OCI-M2 (cell line): ENCODE results near the gene BCAS4.
"Not testable (repeated sequence)": the region's sequence is repeated elsewhere in the genome, so short reads cannot be mapped to it uniquely, and the experiment has no call there.

Source experiments
- DNase-seq: peaks from one replicate; lab custom pipeline; 2025; ENCODE audit not compliant: unreplicated experiment; lab: John Stamatoyannopoulos, UW

Gene BCAS4

GRCh38 chr20:50771419-50772080, 23.3 kb upstream of the BCAS4 start:
- not testable (repeated sequence) for DNase-seq

GRCh38 chr20:50772420-50773185, 22.3 kb upstream of the BCAS4 start:
- no peak for DNase-seq

- DNase-seq = no peak
Measured at GRCh38 chr20:50774515-50774914, 20.3 kb upstream of the BCAS4 start.

- no peak for DNase-seq
Measured at GRCh38 chr20:50776122-50776817, 18.6 kb upstream of the BCAS4 start.

DNA sequence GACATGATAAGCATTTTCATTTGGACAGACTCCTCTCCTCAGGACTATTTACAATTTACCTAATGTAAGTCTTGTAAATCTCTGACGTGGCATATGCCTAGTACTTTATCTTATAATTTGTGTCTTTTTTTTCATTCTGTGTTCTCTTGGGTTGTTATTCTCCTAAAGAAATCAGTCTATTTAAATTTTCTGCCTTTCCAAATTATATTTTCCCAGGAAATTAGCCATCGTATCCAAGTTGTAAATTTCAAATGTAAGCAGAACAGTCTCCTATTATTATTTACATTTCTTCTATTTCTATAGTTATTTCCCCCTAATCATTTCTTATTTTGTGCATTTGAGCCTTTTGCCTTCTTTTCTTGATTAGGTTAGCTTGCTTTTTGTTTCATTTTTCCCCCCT, 17.5 kb upstream of the BCAS4 start:
- no peak for DNase-seq

GRCh38 chr20:50778994-50779393, 15.9 kb upstream of the BCAS4 start:
- DNase-seq = not testable (repeated sequence)

- no peak for DNase-seq
Measured at GRCh38 chr20:50783390-50783789, 11.5 kb upstream of the BCAS4 start.

GRCh38 chr20:50783903-50784302, 11.0 kb upstream of the BCAS4 start:
- DNase-seq = no peak

DNA sequence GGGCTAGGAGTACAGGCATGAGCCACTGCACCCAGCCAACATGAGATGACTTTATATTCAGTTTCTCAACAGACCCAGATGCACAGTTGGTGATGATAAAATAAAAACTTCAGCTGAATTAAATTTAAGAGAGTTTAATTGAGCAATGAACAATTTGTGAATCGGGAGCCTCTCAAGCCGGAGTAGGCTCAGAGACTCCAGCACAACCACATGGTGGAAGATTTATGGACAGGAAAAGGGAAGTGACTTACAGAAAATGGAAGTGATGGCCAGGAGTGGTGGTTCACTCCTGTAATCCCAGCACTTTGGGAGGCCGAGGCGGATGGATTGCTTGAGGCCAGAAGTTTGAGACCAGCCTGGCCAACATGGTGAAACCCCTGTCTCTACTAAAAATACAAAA, 10.4 kb upstream of the BCAS4 start:
- no peak for DNase-seq

GRCh38 chr20:50786703-50787102, 8.2 kb upstream of the BCAS4 start:
- no peak for DNase-seq

DNA sequence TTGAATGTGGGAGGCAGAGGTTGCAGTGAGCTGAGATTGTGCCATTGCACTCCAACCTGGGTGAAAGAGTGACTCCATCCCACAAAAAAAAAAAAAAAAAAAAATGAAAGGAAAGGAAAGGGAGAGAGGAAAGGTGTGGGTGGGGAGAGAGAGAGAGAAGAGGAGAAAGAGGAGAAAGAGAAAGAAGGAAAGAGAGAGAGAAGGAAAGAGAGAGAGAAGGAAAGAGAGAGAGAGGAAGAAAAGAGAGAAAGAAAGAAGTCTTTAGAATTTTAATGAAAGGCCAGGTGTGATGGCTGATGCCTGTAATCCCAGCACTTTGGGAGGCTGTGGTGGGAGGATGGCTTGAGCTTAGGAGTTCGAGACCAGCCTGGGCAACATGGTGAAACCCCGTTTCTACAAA, 7.7 kb upstream of the BCAS4 start:
- no peak for DNase-seq

DNA sequence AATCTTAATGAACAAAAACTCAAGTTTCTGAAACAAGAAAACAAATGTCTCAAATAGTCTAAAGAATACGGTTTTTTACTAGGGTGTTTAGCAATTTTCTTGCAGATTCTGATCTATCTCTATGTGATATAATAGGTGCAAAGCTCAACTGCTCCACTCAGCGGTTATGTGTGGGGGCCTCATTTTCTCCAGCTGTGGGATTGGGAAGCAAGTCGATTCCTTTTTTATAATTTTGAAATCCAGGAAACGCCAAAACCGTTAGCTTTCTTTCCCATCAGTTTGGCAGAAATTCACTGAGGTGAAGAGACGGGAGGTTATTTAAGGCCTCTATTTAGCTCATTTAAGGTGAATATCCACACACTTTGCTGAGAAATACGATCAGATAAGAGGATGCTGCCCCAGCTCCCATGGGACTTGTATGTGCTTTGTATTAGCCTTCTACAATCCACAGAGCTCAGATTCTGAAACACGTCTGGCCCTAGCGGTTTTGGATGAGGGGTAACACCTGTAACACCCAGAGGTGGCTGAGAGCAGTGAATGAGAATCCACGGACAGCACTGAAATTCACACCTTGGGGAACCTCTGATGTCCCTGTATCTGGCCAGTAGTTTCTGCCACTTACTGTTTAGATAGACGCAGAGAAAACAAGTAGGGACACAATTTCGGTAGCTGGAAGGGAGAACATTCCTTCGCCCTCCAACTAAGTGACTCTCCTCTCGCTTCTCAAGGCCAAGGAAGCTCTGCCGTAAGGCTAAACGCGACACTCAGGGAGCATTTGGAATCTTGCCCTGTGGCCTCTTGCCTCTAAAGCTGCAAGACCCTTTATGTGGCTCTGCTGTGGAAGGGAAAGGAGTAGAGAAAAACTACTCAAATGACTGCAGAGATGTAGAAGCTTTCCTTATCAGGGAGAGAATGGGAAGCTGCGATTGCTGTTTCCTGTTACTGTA, 6.5 kb upstream of the BCAS4 start:
- no peak for DNase-seq

GRCh38 chr20:50789968-50790650, 4.8 kb upstream of the BCAS4 start:
- no peak for DNase-seq

DNA sequence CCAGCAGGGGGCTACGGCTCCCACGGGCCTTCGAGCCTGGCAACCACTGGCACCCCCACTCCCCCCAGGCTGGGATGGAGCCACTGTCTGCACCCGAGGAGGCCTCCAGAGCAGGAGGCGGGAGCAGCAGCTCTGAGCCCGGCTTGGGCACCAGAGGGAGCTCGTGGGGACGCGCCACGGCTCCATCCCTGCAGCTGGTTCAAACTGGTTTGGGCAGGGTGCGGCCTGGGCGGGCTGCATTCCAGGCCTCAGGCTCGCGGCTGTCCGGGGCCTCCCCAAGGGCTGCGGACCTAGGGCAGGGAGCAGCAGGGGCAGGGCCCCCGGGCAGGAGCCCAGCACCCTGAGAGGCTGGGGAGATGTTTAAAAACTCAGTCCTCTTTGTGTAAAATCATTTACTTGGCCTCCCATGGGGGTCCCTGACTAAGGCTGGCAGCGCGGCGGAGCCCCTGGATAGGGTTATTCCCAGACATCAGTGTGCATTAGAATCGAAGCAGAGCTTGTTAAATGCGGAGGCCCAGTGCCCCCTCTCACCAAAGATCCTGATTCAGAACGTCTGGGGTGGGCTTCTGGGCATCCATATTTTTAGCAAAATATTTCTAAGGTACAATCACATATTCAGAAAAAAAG, 4.1 kb upstream of the BCAS4 start:
- DNase-seq = peak; percentile 49

DNA sequence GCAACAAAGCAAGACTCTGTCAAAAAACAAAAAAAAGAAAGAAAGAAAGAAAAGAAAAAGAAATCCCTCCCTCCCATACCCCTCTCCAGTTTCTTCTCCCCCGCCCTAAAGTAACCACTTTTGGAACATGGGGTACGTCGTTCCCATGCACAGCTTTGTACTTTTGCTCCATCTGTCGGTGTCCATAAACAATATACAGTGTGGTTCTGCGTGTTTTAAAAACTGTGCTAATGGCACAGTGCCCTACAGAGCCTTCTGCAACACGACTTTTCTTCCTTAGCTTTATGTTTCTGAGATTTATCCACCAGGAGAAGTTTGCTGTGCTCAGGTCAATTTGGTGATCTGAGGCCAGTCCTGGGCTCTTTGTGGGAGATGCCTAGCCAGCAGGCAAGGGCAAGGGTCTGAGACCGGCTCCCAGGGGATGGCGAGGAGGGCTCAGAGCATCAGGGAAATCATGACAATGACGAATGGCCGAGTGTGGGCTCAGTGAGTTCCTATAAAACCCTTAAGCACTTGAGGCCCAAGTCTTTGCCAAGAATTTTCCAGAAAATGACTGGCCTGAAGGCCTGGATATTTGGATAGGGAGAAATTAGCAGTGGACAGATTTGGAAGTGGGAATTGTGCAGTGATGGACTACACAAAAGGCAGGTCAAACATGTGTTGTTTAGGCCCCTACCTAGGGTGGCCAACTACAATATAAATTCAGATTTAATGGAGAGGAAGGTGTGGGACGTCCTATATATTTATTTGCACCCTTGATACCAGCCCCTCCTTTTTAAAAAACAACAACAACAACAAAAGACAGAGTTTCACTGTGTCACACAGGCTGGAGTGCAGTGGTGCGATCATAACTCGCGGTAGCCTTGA, 1.9 kb upstream of the BCAS4 start:
- DNase-seq = no peak

- not testable (repeated sequence) for DNase-seq
Measured at GRCh38 chr20:50793575-50794016, 1.3 kb upstream of the BCAS4 start.

DNA sequence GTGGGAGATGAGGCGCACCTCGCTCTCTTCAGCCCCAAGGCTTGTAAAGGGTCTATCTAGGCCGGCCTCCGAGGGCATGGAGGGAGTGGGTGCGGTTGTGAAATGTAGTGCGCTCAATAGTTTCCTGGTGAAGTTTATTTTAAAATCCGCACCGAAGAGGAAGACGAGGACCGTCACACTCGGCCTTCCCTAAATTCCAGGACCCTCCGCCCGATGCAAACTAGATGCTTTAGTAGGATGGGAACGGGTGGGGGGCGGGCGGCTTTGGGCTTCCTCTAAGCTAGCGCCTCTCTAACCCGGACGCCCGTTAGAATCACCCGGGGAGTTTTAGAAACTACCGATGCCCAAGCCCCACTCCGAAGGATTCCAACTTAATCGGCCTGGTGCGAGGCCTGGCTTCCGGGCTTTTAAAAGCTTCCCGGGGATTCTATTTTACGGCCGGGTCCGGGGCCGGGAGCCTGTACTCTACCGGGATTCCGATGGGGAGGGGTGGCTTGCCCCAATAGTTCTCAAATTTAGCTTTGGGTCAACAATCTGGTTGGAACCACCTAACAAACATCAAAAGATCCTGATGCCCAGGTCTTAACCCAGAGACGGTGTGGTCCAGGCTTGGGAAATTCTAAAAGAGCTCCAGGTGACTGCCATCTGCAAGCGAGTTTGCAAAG, 548 bp upstream of the BCAS4 start:
- no peak for DNase-seq

GRCh38 chr20:50797142-50797541, 2.3 kb downstream of the BCAS4 start:
- DNase-seq = no peak
